SK-N-SH (cell line): ENCODE measurements around the gene YY1. TPM values are rescaled to one million over a fixed set of nuclear protein-coding genes. Genes with fewer than 3 reads are reported as not detected.
A peak's percentile ranks its signal among the peaks of the same experiment; 100 is the strongest.

Experiments
- CTCF ChIA-PET: fragments of 300-600, 350-600 bp; formaldehyde crosslinking; extraction: SDS; loops from one replicate; lab custom pipeline; 2021; lab: Yijun Ruan, JAX
- POLR2A ChIA-PET: fragments of 350-600 bp; sonication (Branson Sonifier 250); formaldehyde crosslinking; extraction: SDS; loops from one replicate; lab custom pipeline; 2020; ENCODE audit warnings: antibody characterized with exemption, inconsistent platforms; lab: Yijun Ruan, JAX
- DNase-seq: peaks from one replicate; pipeline ENCODE4 v3.0.0; 2012
- H2AFZ ChIP-seq: fragments of 200-600 bp; sonication (generic); 2 replicates; pipeline ENCODE4 v1.8.1; 2016; ENCODE audit warnings: antibody characterized with exemption, mild to moderate bottlenecking, low read depth
- H3F3A ChIP-seq: fragments of 200-600 bp; sonication (generic); replicated peaks from 2 replicates; pipeline ENCODE3; 2016; ENCODE audit warnings: antibody characterized with exemption, mild to moderate bottlenecking; ENCODE audit not compliant: insufficient read depth
- H3K27ac ChIP-seq, 2 experiments: fragments of 200-500 bp in 1 of 2; fragments of 200-600 bp in 1 of 2; sonication (Bioruptor generic) in 1 of 2; sonication (generic), shearing (Covaris generic) in 1 of 2; 2 replicates each; pipeline versions ENCODE4 v1.5.1 to v1.6.1; 2014 to 2016; ENCODE audit warnings: low read depth in 2 of 2, inconsistent platforms in 1 of 2, low read length in 1 of 2, mild to moderate bottlenecking in 1 of 2, mixed read lengths in 1 of 2
- H3K27me3 ChIP-seq: fragments of 200-600 bp; sonication (generic), shearing (Covaris generic); 2 replicates; pipeline ENCODE4 v1.6.1; 2016; ENCODE audit warnings: mixed run types; ENCODE audit not compliant: insufficient read depth
- H3K36me3 ChIP-seq, 2 experiments: fragments of 200-500 bp in 1 of 2; fragments of 200-600 bp in 1 of 2; sonication (Bioruptor generic) in 1 of 2; sonication (generic) in 1 of 2; replicated peaks in 1 of 2; 2 replicates each; pipeline versions ENCODE3 to v1.5.1; 2014 to 2016; ENCODE audit warnings: low read length in 1 of 2, mild to moderate bottlenecking in 1 of 2; ENCODE audit not compliant: insufficient read depth in 2 of 2, control insufficient read depth in 1 of 2
- H3K4me1 ChIP-seq, 2 experiments: fragments of 200-500 bp in 1 of 2; fragments of 200-600 bp in 1 of 2; sonication (Bioruptor generic) in 1 of 2; sonication (generic), shearing (Covaris generic) in 1 of 2; 2 replicates each; pipeline versions ENCODE4 v1.5.1 to v1.6.1; 2014 to 2016; ENCODE audit warnings: low read depth in 1 of 2, low read length in 1 of 2, mixed run types in 1 of 2; ENCODE audit not compliant: insufficient read depth in 2 of 2, control insufficient read depth in 1 of 2
- H3K4me2 ChIP-seq: fragments of 200-600 bp; sonication (generic), shearing (Covaris generic); 2 replicates; pipeline ENCODE4 v1.6.1; 2017; ENCODE audit warnings: mixed run types
- H3K4me3 ChIP-seq, 2 experiments: fragments of 200-500 bp in 1 of 2; fragments of 200-600 bp in 1 of 2; sonication (Bioruptor generic) in 1 of 2; sonication (generic), shearing (Covaris generic) in 1 of 2; 2 replicates each; pipeline versions ENCODE4 v1.5.1 to v1.8.1; 2014 to 2016; ENCODE audit warnings: low read depth in 2 of 2, inconsistent platforms in 1 of 2, low read length in 1 of 2, mild to moderate bottlenecking in 1 of 2, mixed read lengths in 1 of 2, moderate library complexity in 1 of 2
- H3K79me2 ChIP-seq: fragments of 200-600 bp; sonication (generic); 2 replicates; pipeline ENCODE4 v1.8.1; 2017; ENCODE audit warnings: mild to moderate bottlenecking; ENCODE audit not compliant: insufficient read depth
- H3K9ac ChIP-seq: fragments of 200-600 bp; sonication (generic); 2 replicates; pipeline ENCODE4 v1.6.1; 2017; ENCODE audit warnings: mixed run types
- H3K9me2 ChIP-seq: fragments of 200-600 bp; sonication (generic); 2 replicates; pipeline ENCODE4 v1.6.1; 2017; ENCODE audit warnings: mixed run types
- H3K9me3 ChIP-seq: fragments of 200-600 bp; sonication (generic); 2 replicates; pipeline ENCODE4 v1.6.1; 2017; ENCODE audit warnings: mixed run types, mild to moderate bottlenecking, moderate library complexity
- H4K20me1 ChIP-seq: fragments of 200-600 bp; sonication (generic); 2 replicates; pipeline ENCODE4 v1.6.1; 2017; ENCODE audit warnings: mild to moderate bottlenecking, mixed run types; ENCODE audit not compliant: insufficient read depth
- FOSL2 ChIP-seq: IDR thresholded peaks from 2 replicates; pipeline ENCODE4 v1.4.0; 2012; ENCODE audit warnings: low read depth, mild to moderate bottlenecking, moderate library complexity, borderline replicate concordance
- GATA2 ChIP-seq: sonication (generic); formaldehyde crosslinking; IDR thresholded peaks from 2 replicates; pipeline ENCODE4 v1.5.0; 2020; ENCODE audit warnings: mild to moderate bottlenecking, missing genetic modification reagents
- JUND ChIP-seq: IDR thresholded peaks from 2 replicates; pipeline ENCODE4 v1.4.0; 2012
- NFIC ChIP-seq: IDR thresholded peaks from 2 replicates; pipeline ENCODE4 v1.4.0; 2012; ENCODE audit warnings: borderline replicate concordance
- RAD21 ChIP-seq: IDR thresholded peaks from 2 replicates; pipeline ENCODE4 v1.6.1; 2012; ENCODE audit warnings: mild to moderate bottlenecking, low read length
- RXRA ChIP-seq: IDR thresholded peaks from 2 replicates; pipeline ENCODE4 v1.4.0; 2012; ENCODE audit warnings: low read depth, mild to moderate bottlenecking, borderline replicate concordance
- SIN3A ChIP-seq: IDR thresholded peaks from 2 replicates; pipeline ENCODE4 v1.6.1; 2012; ENCODE audit warnings: low read depth, mild to moderate bottlenecking, low read length, moderate library complexity, borderline replicate concordance
- TAF1 ChIP-seq: IDR thresholded peaks from 2 replicates; pipeline ENCODE4 v1.6.1; 2012; ENCODE audit warnings: low read depth, mild to moderate bottlenecking, low read length, moderate library complexity, borderline replicate concordance
- TEAD4 ChIP-seq: IDR thresholded peaks from 2 replicates; pipeline ENCODE4 v1.4.0; 2012; ENCODE audit warnings: mild to moderate bottlenecking, borderline replicate concordance; ENCODE audit not compliant: insufficient read depth
- WGBS: methylation state at CpG from one replicate; pipeline ENCODE4 v1.1.6; 2017; ENCODE audit warnings: low lambda C conversion rate; 5-methylcytosine and 5-hydroxymethylcytosine counted together
- polyA plus RNA-seq, 3 experiments: library from polyadenylated mRNA; depleted of rRNA; stranded (reverse); fragments of >200 nt; gene quantifications; 2 replicates each; pipeline ENCODE4 v1.2.3, GENCODE V29; 2012
- TF ChIP-seq, protein P1 (sequence below): IDR thresholded peaks from 2 replicates; pipeline ENCODE4 v1.4.0; 2012; ENCODE audit warnings: low read depth, borderline replicate concordance
- TF ChIP-seq, protein P2 (sequence below): fragments of 200-600 bp; sonication (generic); IDR thresholded peaks from 2 replicates; pipeline ENCODE4 v1.6.1; 2017; ENCODE audit warnings: antibody characterized with exemption, mild to moderate bottlenecking, moderate library complexity
- TF ChIP-seq, protein P3 (sequence below): fragments of 150-350 bp; IDR thresholded peaks from 2 replicates; pipeline ENCODE4 v1.6.1; 2016; ENCODE audit warnings: mild to moderate bottlenecking, low read depth, low read length

YY1 gene
- polyA plus RNA-seq, 1 of the 3 experiments (the other 2 are of a cell fraction), result 18.1 TPM

DNA sequence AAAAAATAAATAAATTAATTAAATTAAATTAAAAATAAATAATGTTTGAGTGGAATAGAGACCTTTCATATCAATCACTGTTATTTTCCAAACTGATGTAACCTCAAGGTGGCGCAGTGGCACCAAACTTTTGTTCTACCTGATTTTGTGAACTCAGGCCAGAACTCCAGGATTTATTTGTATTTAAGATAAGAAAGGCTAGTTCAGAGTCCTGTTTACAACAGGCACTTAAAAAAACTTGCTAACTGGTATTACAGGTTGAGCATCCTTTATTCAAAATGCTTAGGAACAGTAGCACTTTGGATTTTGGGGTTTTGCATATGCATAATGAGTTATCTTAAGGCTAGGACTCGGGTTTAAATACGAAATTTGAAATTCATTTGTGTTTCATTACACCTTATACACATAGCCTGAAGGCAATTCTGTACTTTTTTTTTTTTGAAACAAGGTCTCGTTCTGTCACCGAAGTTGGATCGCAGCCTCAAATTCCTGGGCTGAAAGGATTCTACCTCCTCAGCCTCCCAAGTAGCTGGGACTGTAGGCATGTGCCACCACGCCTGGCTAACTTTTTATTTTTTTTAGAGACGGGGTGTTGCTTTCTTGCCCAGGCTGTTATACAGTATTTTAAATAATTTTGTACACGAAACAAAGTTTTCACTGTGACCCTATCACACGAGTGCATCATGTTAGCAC lies 32.4 kb downstream of the YY1 start:
- Histone ChIP-seq H4K20me1 (peaks cover 93% of the 10 kb centered on the region), H3K4me3 (no peak overlapping the region), H3K79me2 (peaks cover 100% of the 10 kb centered on the region), H3K27me3 (no peaks in the 10 kb centered on the region), H2AFZ (no peak overlapping the region), H3K9me2 (no peaks in the 10 kb centered on the region), H3K27ac (no peak overlapping the region), H3K36me3 (peaks cover 12 to 16% of the 10 kb centered on the region in 2 experiments), H3K4me2 (no peak overlapping the region), H3K9me3 (no peaks in the 10 kb centered on the region), H3K9ac (no peak overlapping the region), H3F3A (peaks cover 6% of the 10 kb centered on the region), H3K4me1 (no peaks in the 10 kb centered on the region)
- TF ChIP-seq JUND, result no peak
- TF ChIP-seq RXRA, result no peak
- no peak for TF ChIP-seq NFIC
- TF ChIP-seq, protein P1, sequence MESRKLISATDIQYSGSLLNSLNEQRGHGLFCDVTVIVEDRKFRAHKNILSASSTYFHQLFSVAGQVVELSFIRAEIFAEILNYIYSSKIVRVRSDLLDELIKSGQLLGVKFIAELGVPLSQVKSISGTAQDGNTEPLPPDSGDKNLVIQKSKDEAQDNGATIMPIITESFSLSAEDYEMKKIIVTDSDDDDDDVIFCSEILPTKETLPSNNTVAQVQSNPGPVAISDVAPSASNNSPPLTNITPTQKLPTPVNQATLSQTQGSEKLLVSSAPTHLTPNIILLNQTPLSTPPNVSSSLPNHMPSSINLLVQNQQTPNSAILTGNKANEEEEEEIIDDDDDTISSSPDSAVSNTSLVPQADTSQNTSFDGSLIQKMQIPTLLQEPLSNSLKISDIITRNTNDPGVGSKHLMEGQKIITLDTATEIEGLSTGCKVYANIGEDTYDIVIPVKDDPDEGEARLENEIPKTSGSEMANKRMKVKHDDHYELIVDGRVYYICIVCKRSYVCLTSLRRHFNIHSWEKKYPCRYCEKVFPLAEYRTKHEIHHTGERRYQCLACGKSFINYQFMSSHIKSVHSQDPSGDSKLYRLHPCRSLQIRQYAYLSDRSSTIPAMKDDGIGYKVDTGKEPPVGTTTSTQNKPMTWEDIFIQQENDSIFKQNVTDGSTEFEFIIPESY, result no peak
- peak; percentile 57 for TF ChIP-seq RAD21
- no peak for TF ChIP-seq GATA2
- TF ChIP-seq, protein P2, sequence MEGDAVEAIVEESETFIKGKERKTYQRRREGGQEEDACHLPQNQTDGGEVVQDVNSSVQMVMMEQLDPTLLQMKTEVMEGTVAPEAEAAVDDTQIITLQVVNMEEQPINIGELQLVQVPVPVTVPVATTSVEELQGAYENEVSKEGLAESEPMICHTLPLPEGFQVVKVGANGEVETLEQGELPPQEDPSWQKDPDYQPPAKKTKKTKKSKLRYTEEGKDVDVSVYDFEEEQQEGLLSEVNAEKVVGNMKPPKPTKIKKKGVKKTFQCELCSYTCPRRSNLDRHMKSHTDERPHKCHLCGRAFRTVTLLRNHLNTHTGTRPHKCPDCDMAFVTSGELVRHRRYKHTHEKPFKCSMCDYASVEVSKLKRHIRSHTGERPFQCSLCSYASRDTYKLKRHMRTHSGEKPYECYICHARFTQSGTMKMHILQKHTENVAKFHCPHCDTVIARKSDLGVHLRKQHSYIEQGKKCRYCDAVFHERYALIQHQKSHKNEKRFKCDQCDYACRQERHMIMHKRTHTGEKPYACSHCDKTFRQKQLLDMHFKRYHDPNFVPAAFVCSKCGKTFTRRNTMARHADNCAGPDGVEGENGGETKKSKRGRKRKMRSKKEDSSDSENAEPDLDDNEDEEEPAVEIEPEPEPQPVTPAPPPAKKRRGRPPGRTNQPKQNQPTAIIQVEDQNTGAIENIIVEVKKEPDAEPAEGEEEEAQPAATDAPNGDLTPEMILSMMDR, result peak; percentile 49
- TF ChIP-seq, protein P3, sequence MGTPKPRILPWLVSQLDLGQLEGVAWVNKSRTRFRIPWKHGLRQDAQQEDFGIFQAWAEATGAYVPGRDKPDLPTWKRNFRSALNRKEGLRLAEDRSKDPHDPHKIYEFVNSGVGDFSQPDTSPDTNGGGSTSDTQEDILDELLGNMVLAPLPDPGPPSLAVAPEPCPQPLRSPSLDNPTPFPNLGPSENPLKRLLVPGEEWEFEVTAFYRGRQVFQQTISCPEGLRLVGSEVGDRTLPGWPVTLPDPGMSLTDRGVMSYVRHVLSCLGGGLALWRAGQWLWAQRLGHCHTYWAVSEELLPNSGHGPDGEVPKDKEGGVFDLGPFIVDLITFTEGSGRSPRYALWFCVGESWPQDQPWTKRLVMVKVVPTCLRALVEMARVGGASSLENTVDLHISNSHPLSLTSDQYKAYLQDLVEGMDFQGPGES, result no peak
- no peak for TF ChIP-seq SIN3A
- no peak for TF ChIP-seq TEAD4
- WGBS, result 94% methylated on average over 10 of the region's 10 CpGs
- POLR2A ChIA-PET, result interaction anchor here (0.6 kb wide), 1 partner anchor 19 kb away, joined by 3 read pairs; no protein-coding TSS in a partner anchor
- no peak for DNase-seq
- CTCF ChIA-PET, result interaction anchor here (1.0 to 8.9 kb wide), 5 partner anchors 9 to 105 kb away, joined by 3 to 58 read pairs (median 6); partner anchors contain the start of gene WDR25

DNA sequence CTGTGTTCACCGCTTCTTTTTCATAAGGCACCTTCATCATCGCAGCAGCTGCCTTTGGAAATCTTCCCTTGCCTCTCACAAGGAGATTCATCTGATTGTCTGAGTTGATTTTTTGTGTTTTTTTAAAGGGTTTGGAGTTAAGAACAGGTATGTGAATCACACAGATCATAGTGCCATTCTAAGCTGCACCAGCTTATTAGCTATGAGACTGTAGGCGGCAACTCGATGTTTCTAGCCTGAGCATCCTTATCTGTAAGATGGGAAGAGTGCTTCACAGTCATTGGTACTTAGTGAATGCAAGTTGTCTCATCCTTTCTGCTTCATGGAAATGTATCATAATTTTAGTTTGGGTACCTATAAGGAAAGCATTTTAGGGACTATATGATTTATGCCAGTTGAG lies 35.3 kb downstream of the YY1 start:
- ChIA-PET CTCF (interaction anchor here (1.1 to 8.9 kb wide), 4 partner anchors 10 to 102 kb away, joined by 4 to 58 read pairs (median 14); partner anchors contain the start of gene WDR25), POLR2A (no interaction called here)
- 98% methylated on average over 4 of the region's 4 CpGs for WGBS
- peaks cover 9% of the 10 kb centered on the region for H3F3A ChIP-seq
- peaks cover 26 to 37% of the 10 kb centered on the region in 2 experiments for H3K36me3 ChIP-seq
- no peak overlapping the region for H3K9ac ChIP-seq
- H3K27ac ChIP-seq, result no peak overlapping the region; a peak in 1 of 4 replicates
- H3K9me2 ChIP-seq, result no peaks in the 10 kb centered on the region
- no peaks in the 10 kb centered on the region for H3K27me3 ChIP-seq
- TF ChIP-seq FOSL2 (no peak), TAF1 (no peak)
- H3K4me3 ChIP-seq, result no peak overlapping the region
- DNase-seq, result no peak
- H3K9me3 ChIP-seq, result no peaks in the 10 kb centered on the region
- peaks cover 100% of the 10 kb centered on the region for H3K79me2 ChIP-seq
- H3K4me1 ChIP-seq, result peaks cover 4 to 10% of the 10 kb centered on the region in 2 experiments
- no peak overlapping the region for H3K4me2 ChIP-seq
- H4K20me1 ChIP-seq, result peaks cover 92% of the 10 kb centered on the region
- H2AFZ ChIP-seq, result no peak overlapping the region
